NCI-H1092 treated with DMSO at 0.1 percent for 48 hours (cell line): ENCODE measurements around the gene MMRN2.
"Not testable (repeated sequence)": the region's sequence is repeated elsewhere in the genome, so short reads cannot be mapped to it uniquely, and the experiment has no call there.

ENCODE experiments used
- DNase-seq: peaks from one replicate; lab custom pipeline; 2025; lab: John Stamatoyannopoulos, UW

MMRN2 gene, protein sequence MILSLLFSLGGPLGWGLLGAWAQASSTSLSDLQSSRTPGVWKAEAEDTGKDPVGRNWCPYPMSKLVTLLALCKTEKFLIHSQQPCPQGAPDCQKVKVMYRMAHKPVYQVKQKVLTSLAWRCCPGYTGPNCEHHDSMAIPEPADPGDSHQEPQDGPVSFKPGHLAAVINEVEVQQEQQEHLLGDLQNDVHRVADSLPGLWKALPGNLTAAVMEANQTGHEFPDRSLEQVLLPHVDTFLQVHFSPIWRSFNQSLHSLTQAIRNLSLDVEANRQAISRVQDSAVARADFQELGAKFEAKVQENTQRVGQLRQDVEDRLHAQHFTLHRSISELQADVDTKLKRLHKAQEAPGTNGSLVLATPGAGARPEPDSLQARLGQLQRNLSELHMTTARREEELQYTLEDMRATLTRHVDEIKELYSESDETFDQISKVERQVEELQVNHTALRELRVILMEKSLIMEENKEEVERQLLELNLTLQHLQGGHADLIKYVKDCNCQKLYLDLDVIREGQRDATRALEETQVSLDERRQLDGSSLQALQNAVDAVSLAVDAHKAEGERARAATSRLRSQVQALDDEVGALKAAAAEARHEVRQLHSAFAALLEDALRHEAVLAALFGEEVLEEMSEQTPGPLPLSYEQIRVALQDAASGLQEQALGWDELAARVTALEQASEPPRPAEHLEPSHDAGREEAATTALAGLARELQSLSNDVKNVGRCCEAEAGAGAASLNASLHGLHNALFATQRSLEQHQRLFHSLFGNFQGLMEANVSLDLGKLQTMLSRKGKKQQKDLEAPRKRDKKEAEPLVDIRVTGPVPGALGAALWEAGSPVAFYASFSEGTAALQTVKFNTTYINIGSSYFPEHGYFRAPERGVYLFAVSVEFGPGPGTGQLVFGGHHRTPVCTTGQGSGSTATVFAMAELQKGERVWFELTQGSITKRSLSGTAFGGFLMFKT

DNA sequence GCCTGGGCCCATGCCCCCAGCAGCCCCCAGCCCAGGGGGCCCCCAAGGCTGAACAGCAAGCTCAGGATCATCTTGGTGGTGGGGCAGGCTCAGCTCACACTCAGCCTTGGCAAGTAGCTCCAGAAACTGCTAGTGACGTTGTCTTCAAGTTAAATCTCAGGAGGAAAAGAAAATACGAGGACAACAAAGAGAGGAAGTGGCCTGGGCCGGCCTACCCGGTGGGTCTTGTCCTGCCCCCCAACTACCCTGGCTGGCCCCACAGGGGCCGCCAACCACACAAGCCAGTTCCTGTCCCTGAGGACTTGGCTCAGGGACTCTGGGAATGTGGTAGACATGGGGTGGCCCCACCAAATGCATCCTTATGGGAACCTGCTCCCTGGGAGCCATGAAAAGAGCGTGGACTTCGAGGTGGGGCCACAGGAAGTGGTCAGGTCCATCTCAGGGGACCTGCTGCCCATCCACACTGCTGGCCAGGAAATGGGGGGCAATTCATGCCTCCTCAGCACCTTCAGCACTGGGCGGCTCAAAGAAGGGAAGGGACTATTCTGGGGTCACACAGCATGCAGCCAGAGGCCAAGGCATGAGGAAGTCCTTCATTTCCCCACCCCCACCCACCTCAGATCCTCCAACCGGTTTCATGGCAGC is at the start of gene MMRN2:
Gene MMRN2 (minus strand): TSS at position 145 of the 645 bp plus-strand sequence. CDS start 74 bp downstream, at position 71.
- no peak for DNase-seq

DNA sequence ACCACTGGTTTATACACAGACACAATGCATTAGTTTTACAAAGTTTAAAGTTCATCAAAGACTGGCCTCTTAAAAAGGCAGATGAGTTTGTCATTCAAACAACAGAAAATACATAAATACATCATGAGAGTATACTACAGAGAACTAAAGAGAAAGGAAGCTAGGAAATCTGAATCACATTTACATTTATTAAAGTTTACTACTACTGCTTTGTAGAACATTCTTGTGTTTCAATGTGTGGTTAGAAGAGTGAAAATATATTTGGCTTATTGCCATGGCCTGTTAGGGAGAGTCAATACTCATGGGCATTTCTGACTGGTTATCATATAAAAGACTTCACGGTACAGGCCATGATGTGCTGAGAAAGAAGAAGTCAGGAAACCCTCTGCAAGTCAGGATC is 49.7 kb upstream of the MMRN2 start:
- DNase-seq, result not testable (repeated sequence)

DNA sequence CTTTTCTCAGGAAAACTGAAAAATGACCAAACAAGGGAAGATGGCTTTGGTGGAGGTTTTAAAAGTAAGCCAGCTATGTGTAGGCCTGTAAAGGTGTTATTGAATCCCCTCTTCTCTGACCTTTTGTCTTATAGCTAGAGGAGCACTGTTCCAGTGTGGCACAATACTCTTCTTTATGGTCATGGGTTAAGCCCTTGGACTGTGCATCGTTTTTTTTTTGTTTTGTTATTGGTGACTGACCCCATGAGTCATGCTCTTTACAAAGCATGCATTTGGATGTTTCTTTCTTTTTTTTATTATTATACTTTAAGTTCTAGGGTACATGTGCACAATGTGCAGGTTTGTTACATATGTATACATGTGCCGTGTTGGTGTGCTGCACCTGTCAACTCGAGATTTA is 43.1 kb upstream of the MMRN2 start:
- no peak for DNase-seq

DNA sequence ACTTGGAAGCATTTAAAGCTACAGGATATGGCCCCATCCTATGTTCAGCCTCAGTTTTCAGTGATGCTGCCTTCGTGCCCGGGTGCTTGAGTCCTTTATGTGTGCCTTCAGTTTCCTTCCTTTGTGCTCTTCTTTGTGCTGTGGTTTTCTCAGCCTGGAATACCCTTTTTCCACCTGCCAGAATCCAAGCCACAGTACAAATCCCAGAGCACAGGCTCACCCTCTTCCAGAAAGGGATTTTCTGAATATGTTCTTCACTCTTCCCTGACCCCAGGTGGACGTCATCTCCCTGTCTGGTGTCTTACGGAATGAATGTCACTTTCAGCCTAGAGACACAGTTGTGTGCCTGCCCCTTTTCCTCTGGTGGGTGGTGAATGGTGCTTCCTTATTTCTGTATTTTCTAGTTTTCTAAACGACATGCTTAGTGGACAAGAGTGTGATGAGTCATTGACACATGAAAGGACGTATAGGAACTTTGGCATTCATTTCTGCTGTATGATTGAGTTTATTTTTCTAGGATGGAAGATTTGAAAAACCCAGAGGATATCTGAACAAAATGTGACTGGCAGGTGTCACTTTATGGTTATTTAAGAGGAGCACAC is 42.5 kb upstream of the MMRN2 start:
- DNase-seq, result not testable (repeated sequence)

- no peak for DNase-seq
These were observed 35.5 kb upstream of the MMRN2 start for GRCh38 chr10:86992929-86993328.

GRCh38 chr10:86992456-86992855 is 35.0 kb upstream of the MMRN2 start:
- DNase-seq, result no peak

DNA sequence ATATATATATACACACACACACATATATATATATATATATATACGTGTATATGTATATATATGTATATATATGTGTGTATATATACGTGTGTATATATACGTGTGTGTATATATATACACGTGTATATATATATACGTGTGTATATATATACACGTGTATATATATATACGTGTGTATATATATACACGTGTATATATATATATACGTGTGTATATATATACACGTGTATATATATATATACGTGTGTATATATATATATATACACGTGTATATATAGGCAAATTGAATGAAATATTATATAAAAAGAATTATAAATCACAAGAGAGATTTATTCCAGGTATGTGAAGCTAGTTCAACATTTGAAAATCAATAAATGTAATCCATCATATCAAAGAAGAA is 33.9 kb upstream of the MMRN2 start:
- not testable (repeated sequence) for DNase-seq

GRCh38 chr10:86988520-86988919 is 31.1 kb upstream of the MMRN2 start:
- DNase-seq, result no peak

- not testable (repeated sequence) for DNase-seq
These were observed 27.1 kb upstream of the MMRN2 start for GRCh38 chr10:86984498-86984897.

GRCh38 chr10:86981716-86982115 is 24.3 kb upstream of the MMRN2 start:
- no peak for DNase-seq

DNA sequence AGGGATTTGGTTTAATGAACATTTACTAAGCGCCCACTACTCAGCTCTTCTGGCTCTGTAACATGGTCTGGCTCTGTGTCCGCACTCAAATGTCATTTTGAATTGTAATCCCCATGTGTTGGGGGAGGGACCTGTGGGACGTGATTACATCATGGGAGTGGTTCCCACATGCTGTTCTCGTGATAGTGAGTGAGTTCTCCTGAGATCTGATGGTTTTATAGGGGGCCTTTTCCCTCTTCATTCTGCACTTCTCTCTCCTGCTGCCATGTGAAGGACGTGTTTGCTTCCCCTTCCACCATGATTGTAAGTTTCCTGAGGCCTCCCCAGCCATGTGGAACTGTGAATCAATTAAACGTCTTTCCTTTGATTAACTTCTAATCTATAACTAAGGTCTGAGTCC is 23.6 kb upstream of the MMRN2 start:
- not testable (repeated sequence) for DNase-seq

DNA sequence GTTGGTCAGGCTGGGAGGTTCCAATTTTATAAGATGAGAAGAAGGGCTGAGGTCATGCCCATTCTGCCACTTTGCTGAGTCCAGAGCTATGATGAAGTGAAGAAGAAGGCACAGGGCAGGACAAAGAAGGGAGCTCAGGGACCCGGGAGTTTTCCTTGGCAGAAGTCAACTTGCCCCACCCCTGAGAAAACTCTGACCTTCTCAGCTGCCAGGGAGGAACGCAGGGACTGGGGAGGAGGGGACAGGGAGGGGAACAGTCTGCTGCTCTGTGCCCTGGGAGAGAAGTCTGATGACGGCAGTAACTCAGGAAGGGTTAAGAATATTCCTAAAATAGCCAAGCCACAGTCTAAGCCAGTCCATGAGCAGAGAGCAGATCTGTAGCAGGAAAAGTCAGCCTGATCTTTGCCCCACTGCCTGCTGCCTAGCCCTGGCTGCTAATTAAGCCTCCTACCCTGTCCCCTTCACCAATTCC is 22.6 kb upstream of the MMRN2 start:
- DNase-seq, result no peak

DNA sequence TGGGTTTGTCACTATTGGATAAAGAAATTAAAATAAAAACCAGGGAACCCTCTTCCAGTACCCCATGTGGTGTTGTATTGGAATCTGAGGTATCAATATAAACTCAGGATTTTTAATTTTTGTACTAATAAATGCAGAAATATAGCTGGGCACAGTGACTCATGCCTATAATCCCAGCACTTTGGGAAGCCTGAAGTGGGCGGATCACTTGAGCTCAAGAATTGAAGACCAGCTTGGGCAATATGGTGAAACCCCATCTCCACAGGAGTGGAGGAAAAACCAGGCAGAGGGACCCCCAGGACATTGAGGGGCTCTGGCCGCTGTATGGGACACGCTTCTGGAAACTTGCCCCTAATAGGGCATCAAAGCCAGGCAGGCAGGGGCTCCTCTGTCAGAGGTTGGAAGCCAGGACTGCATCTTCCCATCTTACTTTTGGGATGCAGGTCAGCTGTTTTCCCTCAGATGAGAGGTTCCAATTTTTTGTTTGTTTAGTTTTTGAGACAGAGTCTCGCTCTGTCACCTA is 21.9 kb upstream of the MMRN2 start:
- no peak for DNase-seq

DNA sequence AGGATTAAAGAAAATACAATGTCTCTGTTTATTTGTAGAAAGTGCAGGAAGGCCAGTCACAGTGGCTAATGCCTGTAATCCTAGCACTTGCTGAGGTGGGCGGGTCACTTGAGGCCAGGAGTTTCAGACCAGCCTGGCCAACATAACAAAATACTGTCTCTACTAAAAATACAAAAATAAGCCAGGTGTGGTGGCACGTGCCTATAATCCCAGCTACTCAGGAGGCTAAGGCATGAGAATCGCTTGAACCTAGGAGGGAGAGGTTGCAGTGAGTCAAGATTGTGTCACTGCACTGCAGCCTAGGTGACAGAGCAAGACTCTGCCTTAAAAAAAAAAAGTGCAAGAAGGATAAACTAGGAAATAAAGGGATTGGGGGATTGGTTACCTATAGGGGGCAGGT is 21.0 kb upstream of the MMRN2 start:
- not testable (repeated sequence) for DNase-seq

DNA sequence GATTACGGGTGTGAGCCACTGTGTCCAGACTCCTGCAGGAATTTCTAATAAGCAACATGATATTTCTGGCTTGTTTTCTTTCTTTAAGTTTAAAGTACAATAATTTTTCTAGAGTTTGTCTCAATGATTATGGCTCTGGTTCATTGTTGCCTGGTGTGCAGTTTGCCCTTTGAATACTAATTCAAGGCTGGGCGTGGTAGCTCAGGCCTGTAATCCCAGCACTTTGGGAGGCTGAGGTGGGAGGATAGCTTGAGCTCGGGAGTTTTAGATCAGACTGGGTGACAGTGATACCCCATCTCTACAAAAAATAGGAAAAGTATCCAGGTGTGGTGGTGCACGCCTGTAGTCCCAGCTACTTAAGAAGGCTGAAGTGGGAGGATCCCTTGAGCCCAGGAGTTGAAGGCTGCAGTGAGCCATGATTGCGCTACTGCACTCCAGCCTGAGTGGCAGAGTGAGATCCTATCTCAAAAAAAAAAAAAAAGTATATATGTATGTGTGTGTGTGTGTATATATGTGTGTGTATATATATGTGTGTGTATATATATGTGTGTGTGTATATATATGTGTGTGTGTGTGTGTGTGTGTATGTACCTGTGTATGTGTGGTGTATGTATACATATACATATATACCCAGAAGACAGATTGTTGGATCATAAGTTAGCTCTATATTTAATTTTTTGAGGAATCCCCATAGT is 19.1 kb upstream of the MMRN2 start:
- no peak for DNase-seq

- DNase-seq, result no peak
These were observed 17.1 kb upstream of the MMRN2 start for GRCh38 chr10:86974484-86974883.

GRCh38 chr10:86972613-86973380 is 15.4 kb upstream of the MMRN2 start:
- DNase-seq, result no peak

DNA sequence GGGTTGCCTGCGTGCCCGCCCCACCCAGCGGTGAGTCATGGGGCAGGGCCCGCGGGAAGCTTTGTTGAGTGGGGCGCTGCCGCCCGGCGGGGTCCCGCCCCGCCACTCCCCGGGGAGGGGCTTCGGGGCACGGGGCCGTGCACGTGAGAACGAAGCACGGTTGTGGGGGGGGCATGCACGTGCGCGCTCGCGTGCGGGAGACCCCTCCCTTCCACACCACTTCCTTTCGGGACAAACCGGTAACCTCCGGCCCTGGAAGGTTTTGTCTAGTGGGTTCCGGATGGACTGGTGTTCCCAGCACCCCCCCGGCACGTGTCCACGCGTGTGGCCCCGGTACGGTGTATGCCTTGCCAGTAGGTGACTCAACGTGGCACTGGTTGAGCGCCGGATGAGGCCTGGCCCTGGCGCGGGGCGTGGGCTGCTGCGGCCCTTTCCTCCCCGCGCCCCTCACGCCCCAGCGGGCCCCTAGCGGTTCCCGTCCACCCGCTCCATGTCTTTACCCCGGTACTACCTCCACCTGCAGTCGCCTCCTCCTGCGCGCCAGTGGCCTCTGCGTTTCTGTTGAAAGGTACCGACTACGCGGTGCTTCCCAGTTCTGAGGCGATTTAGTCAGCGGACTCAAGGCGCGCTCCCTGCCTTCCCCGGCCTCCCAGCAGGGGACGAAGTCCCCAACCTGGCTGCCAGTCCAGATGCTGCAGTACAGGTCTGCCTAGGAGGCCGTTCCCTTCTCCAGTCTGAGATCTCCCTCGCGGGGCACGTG is 14.0 kb upstream of the MMRN2 start:
- DNase-seq, result no peak

GRCh38 chr10:86970982-86971231 is 13.5 kb upstream of the MMRN2 start:
- no peak for DNase-seq
